ENCODE results near the gene CD74.

- TF ChIP-seq GATA2 (IDR thresholded peaks at IDR 0.05; ENCODE audit: low read depth, low read length) (no peak), GATA3 (IDR thresholded peaks at IDR 0.05; ENCODE audit: low read depth, low read length) (no peak)
Measured at GRCh38 chr5:150394131-150394530, 18.6 kb downstream of the CD74 start.

Measured in SH-SY5Y (cell line).